Measurements from ENCODE around the gene GRIN3B.

DNA sequence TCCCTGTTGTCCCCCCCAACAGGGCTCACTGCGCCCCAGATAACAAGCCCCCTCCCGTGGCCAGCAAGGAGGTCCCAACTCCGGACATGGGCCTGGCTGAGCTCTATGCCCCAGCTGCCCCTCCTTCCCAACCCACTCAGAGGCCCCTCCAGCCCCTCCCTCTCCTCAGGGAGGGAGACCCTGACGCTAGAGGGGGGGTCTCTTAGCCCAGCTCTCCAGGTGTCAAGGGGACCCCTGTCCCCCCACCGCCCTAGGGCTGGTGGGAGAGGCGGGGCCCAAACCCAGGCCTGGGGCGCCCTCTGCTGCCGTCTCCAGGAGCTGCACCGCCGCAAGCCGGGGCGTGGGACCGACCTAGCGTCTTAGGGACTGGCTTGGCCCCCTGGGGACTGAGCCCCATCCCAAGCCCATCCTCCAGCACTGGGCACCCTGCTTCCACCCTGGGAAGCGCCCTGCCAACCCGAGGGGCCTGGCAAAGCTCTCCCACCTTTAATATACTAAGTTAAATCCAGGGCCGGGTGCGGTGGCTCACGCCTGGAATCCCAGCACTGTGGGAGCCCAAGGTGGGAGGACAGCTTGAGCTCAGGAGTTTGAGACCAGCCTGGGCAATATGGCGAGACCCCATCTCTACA, 1.4 kb downstream of the GRIN3B start:
- TF ChIP-seq, protein P1, sequence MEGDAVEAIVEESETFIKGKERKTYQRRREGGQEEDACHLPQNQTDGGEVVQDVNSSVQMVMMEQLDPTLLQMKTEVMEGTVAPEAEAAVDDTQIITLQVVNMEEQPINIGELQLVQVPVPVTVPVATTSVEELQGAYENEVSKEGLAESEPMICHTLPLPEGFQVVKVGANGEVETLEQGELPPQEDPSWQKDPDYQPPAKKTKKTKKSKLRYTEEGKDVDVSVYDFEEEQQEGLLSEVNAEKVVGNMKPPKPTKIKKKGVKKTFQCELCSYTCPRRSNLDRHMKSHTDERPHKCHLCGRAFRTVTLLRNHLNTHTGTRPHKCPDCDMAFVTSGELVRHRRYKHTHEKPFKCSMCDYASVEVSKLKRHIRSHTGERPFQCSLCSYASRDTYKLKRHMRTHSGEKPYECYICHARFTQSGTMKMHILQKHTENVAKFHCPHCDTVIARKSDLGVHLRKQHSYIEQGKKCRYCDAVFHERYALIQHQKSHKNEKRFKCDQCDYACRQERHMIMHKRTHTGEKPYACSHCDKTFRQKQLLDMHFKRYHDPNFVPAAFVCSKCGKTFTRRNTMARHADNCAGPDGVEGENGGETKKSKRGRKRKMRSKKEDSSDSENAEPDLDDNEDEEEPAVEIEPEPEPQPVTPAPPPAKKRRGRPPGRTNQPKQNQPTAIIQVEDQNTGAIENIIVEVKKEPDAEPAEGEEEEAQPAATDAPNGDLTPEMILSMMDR (IDR thresholded peaks at IDR 0.05; ENCODE audit: insufficient read depth, low read length), result peak; percentile 76
- no peak for TF ChIP-seq GABPA (IDR thresholded peaks at IDR 0.05; ENCODE audit: low read depth)
- TF ChIP-seq POLR2AphosphoS5 (IDR thresholded peaks at IDR 0.05; ENCODE audit: low read depth), result no peak
- TF ChIP-seq, protein P2, sequence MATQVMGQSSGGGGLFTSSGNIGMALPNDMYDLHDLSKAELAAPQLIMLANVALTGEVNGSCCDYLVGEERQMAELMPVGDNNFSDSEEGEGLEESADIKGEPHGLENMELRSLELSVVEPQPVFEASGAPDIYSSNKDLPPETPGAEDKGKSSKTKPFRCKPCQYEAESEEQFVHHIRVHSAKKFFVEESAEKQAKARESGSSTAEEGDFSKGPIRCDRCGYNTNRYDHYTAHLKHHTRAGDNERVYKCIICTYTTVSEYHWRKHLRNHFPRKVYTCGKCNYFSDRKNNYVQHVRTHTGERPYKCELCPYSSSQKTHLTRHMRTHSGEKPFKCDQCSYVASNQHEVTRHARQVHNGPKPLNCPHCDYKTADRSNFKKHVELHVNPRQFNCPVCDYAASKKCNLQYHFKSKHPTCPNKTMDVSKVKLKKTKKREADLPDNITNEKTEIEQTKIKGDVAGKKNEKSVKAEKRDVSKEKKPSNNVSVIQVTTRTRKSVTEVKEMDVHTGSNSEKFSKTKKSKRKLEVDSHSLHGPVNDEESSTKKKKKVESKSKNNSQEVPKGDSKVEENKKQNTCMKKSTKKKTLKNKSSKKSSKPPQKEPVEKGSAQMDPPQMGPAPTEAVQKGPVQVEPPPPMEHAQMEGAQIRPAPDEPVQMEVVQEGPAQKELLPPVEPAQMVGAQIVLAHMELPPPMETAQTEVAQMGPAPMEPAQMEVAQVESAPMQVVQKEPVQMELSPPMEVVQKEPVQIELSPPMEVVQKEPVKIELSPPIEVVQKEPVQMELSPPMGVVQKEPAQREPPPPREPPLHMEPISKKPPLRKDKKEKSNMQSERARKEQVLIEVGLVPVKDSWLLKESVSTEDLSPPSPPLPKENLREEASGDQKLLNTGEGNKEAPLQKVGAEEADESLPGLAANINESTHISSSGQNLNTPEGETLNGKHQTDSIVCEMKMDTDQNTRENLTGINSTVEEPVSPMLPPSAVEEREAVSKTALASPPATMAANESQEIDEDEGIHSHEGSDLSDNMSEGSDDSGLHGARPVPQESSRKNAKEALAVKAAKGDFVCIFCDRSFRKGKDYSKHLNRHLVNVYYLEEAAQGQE (IDR thresholded peaks at IDR 0.05; ENCODE audit: insufficient replicate concordance, low read depth), result no peak
